Chondrocyte (in vitro differentiated cells): ENCODE measurements around the gene CHST1. TPM values are rescaled to one million over a fixed set of nuclear protein-coding genes. Genes with fewer than 3 reads are reported as not detected.

ENCODE experiments used
- DNase-seq: peaks from one replicate; pipeline ENCODE4 v3.0.0; 2021; ENCODE audit warnings: mixed read lengths, low spot score
- H3K27ac Mint-ChIP-seq: one replicate; pipeline ENCODE4 v1.8.0; 2021; ENCODE audit warnings: mild to moderate bottlenecking, moderate library complexity, mixed read lengths; ENCODE audit not compliant: unreplicated experiment
- H3K27me3 Mint-ChIP-seq: 2 replicates; pipeline ENCODE4 v1.8.0; 2021; ENCODE audit warnings: low read depth, mixed read lengths
- H3K36me3 Mint-ChIP-seq: 2 replicates; pipeline ENCODE4 v1.8.0; 2021; ENCODE audit warnings: low read depth, mixed read lengths
- H3K4me1 Mint-ChIP-seq: 2 replicates; pipeline ENCODE4 v1.8.0; 2021; ENCODE audit warnings: low read depth, mild to moderate bottlenecking, mixed read lengths
- H3K4me3 Mint-ChIP-seq: one replicate; pipeline ENCODE4 v1.8.0; 2021; ENCODE audit warnings: mild to moderate bottlenecking, moderate library complexity, mixed read lengths; ENCODE audit not compliant: unreplicated experiment
- H3K9me3 Mint-ChIP-seq: 2 replicates; pipeline ENCODE4 v1.8.0; 2021; ENCODE audit warnings: low read depth, mixed read lengths
- total RNA-seq: library from RNA; stranded (reverse); gene quantifications from 3 replicates; pipeline ENCODE4 v1.2.1, GENCODE V29; 2021
- TF ChIP-seq, protein P1 (sequence below): fragments of 200-600 bp; sonication (generic); IDR thresholded peaks from 2 replicates; pipeline ENCODE4 v1.5.0; 2021; ENCODE audit warnings: antibody characterized with exemption, mild to moderate bottlenecking, moderate library complexity

Gene CHST1
- total RNA-seq, 1 donor from 2014 or later = 13.6 TPM

- no peaks in the 10 kb centered on the region for H3K36me3 Mint-ChIP-seq
- H3K27ac Mint-ChIP-seq = no peak overlapping the region
- peaks cover 77% of the 10 kb centered on the region for H3K27me3 Mint-ChIP-seq
- H3K9me3 Mint-ChIP-seq = no peaks in the 10 kb centered on the region
- no peaks in the 10 kb centered on the region for H3K4me1 Mint-ChIP-seq
- TF ChIP-seq, protein P1, sequence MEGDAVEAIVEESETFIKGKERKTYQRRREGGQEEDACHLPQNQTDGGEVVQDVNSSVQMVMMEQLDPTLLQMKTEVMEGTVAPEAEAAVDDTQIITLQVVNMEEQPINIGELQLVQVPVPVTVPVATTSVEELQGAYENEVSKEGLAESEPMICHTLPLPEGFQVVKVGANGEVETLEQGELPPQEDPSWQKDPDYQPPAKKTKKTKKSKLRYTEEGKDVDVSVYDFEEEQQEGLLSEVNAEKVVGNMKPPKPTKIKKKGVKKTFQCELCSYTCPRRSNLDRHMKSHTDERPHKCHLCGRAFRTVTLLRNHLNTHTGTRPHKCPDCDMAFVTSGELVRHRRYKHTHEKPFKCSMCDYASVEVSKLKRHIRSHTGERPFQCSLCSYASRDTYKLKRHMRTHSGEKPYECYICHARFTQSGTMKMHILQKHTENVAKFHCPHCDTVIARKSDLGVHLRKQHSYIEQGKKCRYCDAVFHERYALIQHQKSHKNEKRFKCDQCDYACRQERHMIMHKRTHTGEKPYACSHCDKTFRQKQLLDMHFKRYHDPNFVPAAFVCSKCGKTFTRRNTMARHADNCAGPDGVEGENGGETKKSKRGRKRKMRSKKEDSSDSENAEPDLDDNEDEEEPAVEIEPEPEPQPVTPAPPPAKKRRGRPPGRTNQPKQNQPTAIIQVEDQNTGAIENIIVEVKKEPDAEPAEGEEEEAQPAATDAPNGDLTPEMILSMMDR = no peak
- no peak for DNase-seq
- H3K4me3 Mint-ChIP-seq = no peak overlapping the region
Observed at GRCh38 chr11:45704133-45704532, 38.7 kb upstream of the CHST1 start.

DNA sequence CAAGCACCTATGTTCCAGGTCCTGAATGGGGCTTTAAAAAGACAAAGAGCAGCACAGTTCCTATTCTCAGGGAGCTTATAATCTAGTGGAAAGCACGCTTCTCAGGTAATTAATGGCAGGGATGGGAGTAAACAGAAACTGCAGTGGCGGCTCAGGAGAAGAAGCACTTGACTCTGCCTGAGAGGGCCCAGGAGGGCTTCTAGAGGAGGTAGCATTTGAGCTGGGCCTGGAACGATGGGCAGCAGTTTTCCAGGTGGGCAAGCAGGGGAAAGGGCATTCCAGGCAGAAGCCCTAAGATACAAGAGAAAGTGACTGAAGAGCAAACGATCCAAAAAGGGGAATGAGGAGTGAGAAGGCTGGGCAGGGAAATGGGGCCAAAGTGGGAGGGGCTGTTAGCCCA lies 37.1 kb upstream of the CHST1 start:
- Mint-ChIP-seq H3K4me3 (no peak overlapping the region), H3K27me3 (peaks cover 75% of the 10 kb centered on the region), H3K36me3 (no peaks in the 10 kb centered on the region), H3K9me3 (no peaks in the 10 kb centered on the region), H3K27ac (no peak overlapping the region), H3K4me1 (no peaks in the 10 kb centered on the region)
- TF ChIP-seq, protein P1 = no peak
- no peak for DNase-seq

DNA sequence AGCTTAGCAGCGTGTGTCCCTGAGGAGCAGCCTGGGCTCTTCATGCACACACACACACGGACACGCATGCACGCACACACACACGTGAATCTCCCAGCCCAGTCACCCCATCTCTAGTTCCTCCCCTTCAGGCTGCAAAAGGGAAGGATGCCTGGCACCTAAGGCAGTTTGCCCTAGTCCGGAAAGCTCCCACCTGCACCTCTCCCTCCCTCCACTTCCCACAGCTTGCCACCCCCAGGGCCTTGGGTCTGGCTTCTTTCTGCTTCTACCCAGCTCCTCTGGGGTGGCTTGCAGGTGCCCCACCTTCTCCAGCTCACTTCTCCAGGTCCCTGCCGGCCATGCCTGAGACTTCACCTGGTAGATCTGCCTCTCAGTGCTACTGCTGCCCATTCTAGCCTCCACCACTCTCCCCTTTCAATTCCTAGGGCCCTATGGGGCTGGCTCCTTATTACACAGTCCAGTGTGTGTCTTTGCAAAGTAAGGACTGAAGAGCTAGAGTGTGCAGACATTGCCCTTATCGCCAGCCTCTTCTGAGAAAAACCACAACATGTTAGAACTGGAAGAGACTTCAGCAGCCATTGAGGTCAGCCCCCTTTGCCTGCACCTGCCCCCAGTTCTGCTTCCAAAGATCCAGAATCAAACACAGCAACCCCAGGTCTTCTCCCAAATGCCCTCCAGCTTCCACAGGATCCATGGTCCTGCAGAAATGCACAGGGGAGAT lies 33.5 kb upstream of the CHST1 start:
- Mint-ChIP-seq H3K4me1 (no peaks in the 10 kb centered on the region), H3K27me3 (peaks cover 54% of the 10 kb centered on the region), H3K9me3 (no peaks in the 10 kb centered on the region), H3K4me3 (no peak overlapping the region), H3K27ac (no peak overlapping the region), H3K36me3 (peaks cover 2% of the 10 kb centered on the region)
- TF ChIP-seq, protein P1 = no peak
- no peak for DNase-seq

DNA sequence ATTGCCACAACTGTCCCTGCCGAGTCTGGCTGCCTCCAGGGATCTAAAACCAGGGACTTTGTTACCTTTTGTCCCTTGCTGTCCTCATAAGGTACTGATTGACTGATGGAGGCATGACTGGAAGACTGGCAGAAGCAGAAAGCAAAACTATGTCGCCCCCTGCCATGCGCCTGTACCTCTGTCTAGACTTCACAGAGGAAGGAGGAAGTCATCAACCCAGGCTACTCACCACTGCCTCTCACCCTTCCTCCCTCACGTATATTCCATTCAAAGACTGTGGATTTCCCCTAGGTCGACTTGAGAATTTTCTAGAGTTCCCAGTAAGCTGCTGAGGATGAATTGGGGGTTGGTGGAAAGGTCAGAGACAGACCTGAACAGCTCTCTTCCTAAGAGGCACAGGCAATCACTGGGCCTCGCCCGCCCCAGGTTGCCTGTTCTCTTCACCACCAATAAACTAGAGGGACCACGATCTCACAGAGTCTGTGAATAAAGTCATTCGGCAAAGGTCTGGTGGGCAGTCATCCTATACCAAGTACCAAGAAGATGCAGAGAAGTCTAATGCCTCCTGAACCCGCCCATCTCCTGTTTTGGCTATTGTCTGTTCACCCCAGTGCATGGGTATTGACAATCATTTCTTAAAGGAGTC lies 27.5 kb upstream of the CHST1 start:
- H3K4me1 Mint-ChIP-seq = no peaks in the 10 kb centered on the region
- H3K9me3 Mint-ChIP-seq = no peaks in the 10 kb centered on the region
- no peak for DNase-seq
- H3K27me3 Mint-ChIP-seq = peaks cover 38% of the 10 kb centered on the region
- no peak overlapping the region for H3K4me3 Mint-ChIP-seq
- TF ChIP-seq, protein P1 = no peak
- peaks cover 2% of the 10 kb centered on the region for H3K36me3 Mint-ChIP-seq
- H3K27ac Mint-ChIP-seq = no peak overlapping the region

DNA sequence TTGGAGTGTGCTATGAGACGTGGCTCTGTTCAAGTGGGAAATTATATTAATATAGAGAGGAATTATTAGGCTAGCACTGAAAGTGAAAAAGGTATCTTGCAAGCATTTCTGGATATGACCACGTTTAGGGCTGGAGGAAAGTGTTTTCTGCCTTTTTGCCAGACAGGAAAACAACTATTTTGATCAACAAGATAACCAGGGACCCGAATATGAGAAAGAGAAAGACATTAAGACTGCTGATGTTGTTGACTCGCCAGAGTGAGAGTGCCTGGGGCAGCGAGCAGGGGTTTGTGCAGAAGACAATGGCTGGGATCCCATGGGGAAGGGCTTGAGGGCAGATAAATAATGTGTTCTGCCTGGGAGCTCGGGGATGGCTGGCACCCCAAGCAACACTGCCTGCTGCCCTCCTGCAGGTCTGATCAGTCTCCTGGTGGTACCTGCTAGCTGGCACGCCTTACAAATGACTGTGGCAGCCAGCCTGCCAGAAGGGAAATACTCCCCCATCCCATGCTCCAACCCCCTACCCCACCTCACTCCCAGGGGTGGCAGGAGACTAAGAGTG lies 23.1 kb upstream of the CHST1 start:
- Mint-ChIP-seq H3K9me3 (no peaks in the 10 kb centered on the region), H3K27me3 (peaks cover 61% of the 10 kb centered on the region), H3K27ac (no peak overlapping the region)

More for the DNA sequence above, 23.1 kb upstream of the CHST1 start:
- H3K4me1 Mint-ChIP-seq = no peaks in the 10 kb centered on the region
- no peak overlapping the region for H3K4me3 Mint-ChIP-seq
- no peak for DNase-seq
- TF ChIP-seq, protein P1 = no peak
- H3K36me3 Mint-ChIP-seq = no peaks in the 10 kb centered on the region
